ENCODE results near the gene ARIH1.
"Not testable (repeated sequence)": the region's sequence is repeated elsewhere in the genome, so short reads cannot be mapped to it uniquely, and the experiment has no call there.

GRCh38 chr15:72476330-72476729 is 2.2 kb downstream of the ARIH1 start:
- TF ChIP-seq, protein P1, sequence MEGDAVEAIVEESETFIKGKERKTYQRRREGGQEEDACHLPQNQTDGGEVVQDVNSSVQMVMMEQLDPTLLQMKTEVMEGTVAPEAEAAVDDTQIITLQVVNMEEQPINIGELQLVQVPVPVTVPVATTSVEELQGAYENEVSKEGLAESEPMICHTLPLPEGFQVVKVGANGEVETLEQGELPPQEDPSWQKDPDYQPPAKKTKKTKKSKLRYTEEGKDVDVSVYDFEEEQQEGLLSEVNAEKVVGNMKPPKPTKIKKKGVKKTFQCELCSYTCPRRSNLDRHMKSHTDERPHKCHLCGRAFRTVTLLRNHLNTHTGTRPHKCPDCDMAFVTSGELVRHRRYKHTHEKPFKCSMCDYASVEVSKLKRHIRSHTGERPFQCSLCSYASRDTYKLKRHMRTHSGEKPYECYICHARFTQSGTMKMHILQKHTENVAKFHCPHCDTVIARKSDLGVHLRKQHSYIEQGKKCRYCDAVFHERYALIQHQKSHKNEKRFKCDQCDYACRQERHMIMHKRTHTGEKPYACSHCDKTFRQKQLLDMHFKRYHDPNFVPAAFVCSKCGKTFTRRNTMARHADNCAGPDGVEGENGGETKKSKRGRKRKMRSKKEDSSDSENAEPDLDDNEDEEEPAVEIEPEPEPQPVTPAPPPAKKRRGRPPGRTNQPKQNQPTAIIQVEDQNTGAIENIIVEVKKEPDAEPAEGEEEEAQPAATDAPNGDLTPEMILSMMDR (conservative IDR thresholded peaks at IDR 0.05; ENCODE audit: low read depth, low read length): not testable (repeated sequence)
- not testable (repeated sequence) for TF ChIP-seq EZH2 (IDR thresholded peaks at IDR 0.05; ENCODE audit: borderline replicate concordance, low read depth, low read length, poor library complexity, severe bottlenecking)

Data from A673 (cell line).